Measurements from ENCODE around the gene PSMB7.

Gene PSMB7

DNA sequence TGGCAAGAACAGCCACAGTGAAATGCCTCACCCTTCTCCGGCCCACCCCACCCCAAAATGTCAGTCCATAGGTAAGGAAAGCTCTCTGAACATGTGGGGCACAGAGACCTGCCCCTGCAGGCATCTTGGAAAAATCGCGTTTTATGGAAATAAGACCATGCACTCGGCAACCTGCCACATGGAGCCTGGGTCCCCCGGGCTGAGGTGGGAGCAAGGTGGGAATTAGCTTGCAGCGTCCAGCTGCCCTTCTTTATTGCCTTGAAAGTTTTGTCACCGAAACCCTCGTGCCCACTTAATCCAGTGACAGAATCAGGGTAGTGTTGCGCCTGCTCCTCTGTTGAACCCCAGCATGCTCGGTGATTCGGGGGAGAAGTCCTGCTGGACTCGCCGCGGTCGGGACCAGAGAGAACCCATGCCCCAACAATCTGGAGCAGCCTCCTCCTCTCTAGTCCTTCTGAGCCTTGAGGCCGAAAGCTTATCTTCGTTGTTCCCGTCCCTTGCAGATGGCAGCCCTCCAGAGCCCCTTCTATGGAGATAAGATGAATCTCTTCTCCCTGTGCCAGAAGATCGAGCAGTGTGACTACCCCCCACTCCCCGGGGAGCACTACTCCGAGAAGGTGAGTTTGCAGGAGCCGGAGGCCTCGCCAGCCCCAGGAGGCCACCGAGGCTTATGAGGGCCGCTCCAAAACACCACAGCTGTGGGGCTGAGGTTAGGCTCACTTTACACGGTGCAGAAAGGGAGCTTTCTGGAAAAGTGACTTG, 67.9 kb downstream of the PSMB7 start:
- H3F3A ChIP-seq (ENCODE audit: control insufficient read depth, insufficient read depth), result no peaks in the 10 kb centered on the region
- no peaks in the 10 kb centered on the region for H3K27me3 ChIP-seq (ENCODE audit: control insufficient read depth, low read length)
- H3K4me3 ChIP-seq (ENCODE audit: low read length), result no peak overlapping the region
- H3K9me3 ChIP-seq (ENCODE audit: control insufficient read depth, insufficient read depth, low read length), result no peaks in the 10 kb centered on the region
- H3K27ac ChIP-seq (ENCODE audit: low read depth, low read length), result no peak overlapping the region
- no peaks in the 10 kb centered on the region for H3K9me2 ChIP-seq (replicated peaks; ENCODE audit: control insufficient read depth, low read length)
- no peaks in the 10 kb centered on the region for H3K4me1 ChIP-seq (ENCODE audit: control insufficient read depth, low read length)
- no peaks in the 10 kb centered on the region for H4K20me1 ChIP-seq (ENCODE audit: control insufficient read depth, insufficient read depth, low read depth, low read length)
- no peak overlapping the region for H3K4me2 ChIP-seq (ENCODE audit: low read length)
- H3K36me3 ChIP-seq (ENCODE audit: control insufficient read depth, low read length), result peaks cover 18% of the 10 kb centered on the region
- TF ChIP-seq, protein P1, sequence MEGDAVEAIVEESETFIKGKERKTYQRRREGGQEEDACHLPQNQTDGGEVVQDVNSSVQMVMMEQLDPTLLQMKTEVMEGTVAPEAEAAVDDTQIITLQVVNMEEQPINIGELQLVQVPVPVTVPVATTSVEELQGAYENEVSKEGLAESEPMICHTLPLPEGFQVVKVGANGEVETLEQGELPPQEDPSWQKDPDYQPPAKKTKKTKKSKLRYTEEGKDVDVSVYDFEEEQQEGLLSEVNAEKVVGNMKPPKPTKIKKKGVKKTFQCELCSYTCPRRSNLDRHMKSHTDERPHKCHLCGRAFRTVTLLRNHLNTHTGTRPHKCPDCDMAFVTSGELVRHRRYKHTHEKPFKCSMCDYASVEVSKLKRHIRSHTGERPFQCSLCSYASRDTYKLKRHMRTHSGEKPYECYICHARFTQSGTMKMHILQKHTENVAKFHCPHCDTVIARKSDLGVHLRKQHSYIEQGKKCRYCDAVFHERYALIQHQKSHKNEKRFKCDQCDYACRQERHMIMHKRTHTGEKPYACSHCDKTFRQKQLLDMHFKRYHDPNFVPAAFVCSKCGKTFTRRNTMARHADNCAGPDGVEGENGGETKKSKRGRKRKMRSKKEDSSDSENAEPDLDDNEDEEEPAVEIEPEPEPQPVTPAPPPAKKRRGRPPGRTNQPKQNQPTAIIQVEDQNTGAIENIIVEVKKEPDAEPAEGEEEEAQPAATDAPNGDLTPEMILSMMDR (IDR thresholded peaks at IDR 0.05; ENCODE audit: low read depth, low read length, poor library complexity, severe bottlenecking), result no peak
- TF ChIP-seq EZH2phosphoT487 (IDR thresholded peaks at IDR 0.05; ENCODE audit: borderline replicate concordance, low read length), result no peak
- H3K79me2 ChIP-seq (ENCODE audit: control insufficient read depth, low read length), result no peaks in the 10 kb centered on the region

DNA sequence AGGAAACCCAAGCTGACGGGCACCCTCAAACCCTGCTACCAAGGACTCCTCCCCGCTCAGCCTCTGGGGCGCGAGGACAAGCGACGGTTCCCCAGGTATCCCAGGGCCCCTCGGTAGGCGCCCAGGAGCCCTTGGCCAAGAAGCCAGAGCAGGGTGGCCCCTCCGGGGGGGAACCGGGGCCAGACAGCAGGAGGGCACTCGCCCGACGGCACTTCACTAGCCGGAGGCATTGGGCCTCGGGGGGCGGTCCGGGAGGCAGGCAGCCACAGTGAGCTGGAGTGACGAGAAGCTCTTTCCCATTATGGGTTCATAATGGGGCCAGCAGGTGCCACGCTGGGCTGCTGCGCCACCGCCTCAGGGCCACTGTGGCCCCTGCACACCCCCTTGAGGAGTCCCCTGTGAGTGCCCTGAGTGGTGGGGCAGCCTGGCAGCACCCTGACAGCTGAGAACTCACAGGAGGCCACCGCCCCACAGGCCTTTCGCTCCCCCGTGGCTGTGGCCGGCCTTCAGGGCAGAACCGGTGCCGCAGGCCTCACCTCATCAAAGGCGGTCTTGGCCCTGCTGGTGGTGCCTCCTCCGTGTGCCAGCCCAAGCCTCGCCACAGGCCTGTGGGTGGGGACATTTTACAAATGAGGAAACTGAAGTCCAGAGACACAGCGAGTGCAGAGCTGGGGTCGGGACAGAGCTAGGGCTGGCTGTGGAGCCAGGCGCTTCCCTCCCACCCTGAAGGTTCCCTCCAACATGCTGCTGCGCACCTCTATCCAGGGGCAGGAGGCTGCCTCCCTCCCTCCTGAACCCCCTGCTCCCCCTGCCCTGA, 68.7 kb downstream of the PSMB7 start:
- Histone ChIP-seq H3K4me1 (ENCODE audit: control insufficient read depth, low read length) (no peaks in the 10 kb centered on the region), H3K36me3 (ENCODE audit: control insufficient read depth, low read length) (peaks cover 11% of the 10 kb centered on the region)

DNA sequence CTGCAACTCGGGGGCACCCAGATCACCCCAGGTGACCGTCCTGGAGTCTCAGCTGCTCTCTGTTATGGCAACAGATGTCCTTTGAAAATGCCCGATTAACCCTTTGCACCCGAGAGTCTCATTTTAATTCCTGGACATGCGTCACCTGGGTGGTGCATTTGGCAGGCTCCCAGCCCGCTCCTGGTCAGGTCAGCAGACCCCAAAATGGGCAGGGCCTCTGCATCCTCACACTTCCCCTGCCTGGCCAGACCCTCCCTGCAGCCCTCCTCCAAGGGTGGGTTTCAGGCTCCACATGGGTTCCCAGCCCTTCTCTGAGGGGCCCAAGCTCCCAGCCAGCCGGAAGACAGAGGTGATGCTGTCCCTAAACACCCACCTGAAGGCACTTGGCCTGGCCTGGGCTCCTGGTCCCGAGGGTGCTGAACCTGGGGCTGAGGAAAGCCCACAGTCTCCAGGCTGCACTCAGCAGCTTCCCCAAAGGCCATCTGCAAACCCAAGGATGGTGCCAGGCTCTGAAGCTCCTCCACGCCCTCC, 69.4 kb downstream of the PSMB7 start:
- Histone ChIP-seq H3K9me3 (ENCODE audit: control insufficient read depth, insufficient read depth, low read length) (no peaks in the 10 kb centered on the region), H3F3A (ENCODE audit: control insufficient read depth, insufficient read depth) (no peaks in the 10 kb centered on the region), H4K20me1 (ENCODE audit: control insufficient read depth, insufficient read depth, low read depth, low read length) (no peaks in the 10 kb centered on the region), H3K4me3 (ENCODE audit: low read length) (no peak overlapping the region), H3K27me3 (ENCODE audit: control insufficient read depth, low read length) (no peaks in the 10 kb centered on the region), H3K36me3 (ENCODE audit: control insufficient read depth, low read length) (peaks cover 4% of the 10 kb centered on the region; the same call in 1 of the 2 replicates), H3K4me2 (ENCODE audit: low read length) (no peak overlapping the region), H3K79me2 (ENCODE audit: control insufficient read depth, low read length) (no peaks in the 10 kb centered on the region), H3K27ac (ENCODE audit: low read depth, low read length) (no peak overlapping the region), H3K9me2 (replicated peaks; ENCODE audit: control insufficient read depth, low read length) (no peaks in the 10 kb centered on the region), H3K4me1 (ENCODE audit: control insufficient read depth, low read length) (no peaks in the 10 kb centered on the region)
- TF ChIP-seq, protein P1 (IDR thresholded peaks at IDR 0.05; ENCODE audit: low read depth, low read length, poor library complexity, severe bottlenecking), result no peak
- TF ChIP-seq EZH2phosphoT487 (IDR thresholded peaks at IDR 0.05; ENCODE audit: borderline replicate concordance, low read length), result no peak

More for the DNA sequence above, 68.7 kb downstream of the PSMB7 start:
- no peaks in the 10 kb centered on the region for H4K20me1 ChIP-seq (ENCODE audit: control insufficient read depth, insufficient read depth, low read depth, low read length)
- no peak overlapping the region for H3K4me3 ChIP-seq (ENCODE audit: low read length)
- H3K27ac ChIP-seq (ENCODE audit: low read depth, low read length), result no peak overlapping the region
- TF ChIP-seq, protein P1 (IDR thresholded peaks at IDR 0.05; ENCODE audit: low read depth, low read length, poor library complexity, severe bottlenecking), result no peak
- TF ChIP-seq EZH2phosphoT487 (IDR thresholded peaks at IDR 0.05; ENCODE audit: borderline replicate concordance, low read length), result no peak
- H3K4me2 ChIP-seq (ENCODE audit: low read length), result no peak overlapping the region
- H3F3A ChIP-seq (ENCODE audit: control insufficient read depth, insufficient read depth), result no peaks in the 10 kb centered on the region
- H3K9me3 ChIP-seq (ENCODE audit: control insufficient read depth, insufficient read depth, low read length), result no peaks in the 10 kb centered on the region
- no peaks in the 10 kb centered on the region for H3K27me3 ChIP-seq (ENCODE audit: control insufficient read depth, low read length)
- no peaks in the 10 kb centered on the region for H3K9me2 ChIP-seq (replicated peaks; ENCODE audit: control insufficient read depth, low read length)
- H3K79me2 ChIP-seq (ENCODE audit: control insufficient read depth, low read length), result no peaks in the 10 kb centered on the region

All from DOHH2 (cell line).